Prostate gland (tissue), 2 donors: ENCODE results near the gene MICALL2. TPM values are rescaled to one million over a fixed set of nuclear protein-coding genes. Genes with fewer than 3 reads are reported as not detected.
"Not testable (repeated sequence)": the region's sequence is repeated elsewhere in the genome, so short reads cannot be mapped to it uniquely, and the experiment has no call there.

ENCODE experiments used
- DNase-seq: peaks from one replicate; pipeline ENCODE4 v3.0.0-alpha.2; 2019; ENCODE audit warnings: low spot score
- H3K27ac ChIP-seq, 2 donors: fragments of 200-600 bp; sonication (generic); 2 replicates each; pipeline ENCODE4 v1.5.1; 2017 to 2019
- H3K27me3 ChIP-seq: fragments of 200-600 bp; sonication (generic); replicated peaks from 2 replicates; pipeline ENCODE4 v1.5.1; 2019; ENCODE audit not compliant: insufficient read depth
- H3K36me3 ChIP-seq, 2 donors: fragments of 200-600 bp; sonication (generic); 1 replicate in 1 of 2; 2 replicates in 1 of 2; pipeline versions ENCODE4 v1.5.1 to v1.8.1; 2017 to 2019
- H3K4me1 ChIP-seq: fragments of 200-600 bp; sonication (generic); replicated peaks from 2 replicates; pipeline ENCODE4 v1.5.1; 2019
- H3K4me3 ChIP-seq, 2 donors: fragments of 200-600 bp; sonication (generic); 2 replicates each; pipeline ENCODE4 v1.5.1; 2017 to 2019
- H3K9me3 ChIP-seq: fragments of 200-600 bp; sonication (generic); 2 replicates; pipeline ENCODE4 v1.5.1; 2017
- CTCF ChIP-seq, 4 experiments: fragments of 200-600 bp in 2 of 4; fragments of 450-650 bp in 2 of 4; sonication (generic) in 2 of 4; IDR thresholded peaks; 1 replicate in 3 of 4; 2 replicates in 1 of 4; pipeline ENCODE4 v1.5.1; 2016 to 2019; ENCODE audit warnings: antibody characterized with exemption in 4 of 4, mild to moderate bottlenecking in 2 of 4, moderate library complexity in 2 of 4
- POLR2A ChIP-seq: fragments of 450-650 bp; IDR thresholded peaks from one replicate; pipeline ENCODE4 v1.6.1; 2016; ENCODE audit warnings: antibody characterized with exemption, mild to moderate bottlenecking
- POLR2AphosphoS5 ChIP-seq: sonication (generic); formaldehyde crosslinking; IDR thresholded peaks from one replicate; pipeline ENCODE4 v1.6.1; 2017; ENCODE audit warnings: antibody characterized with exemption
- WGBS: methylation state at CpG from one replicate; pipeline ENCODE4 v1.1.5; 2018; 5-methylcytosine and 5-hydroxymethylcytosine counted together
- intact Hi-C: fragments of 100-400 bp; cut with DNase I; formaldehyde crosslinking; loops from one replicate; pipeline ENCODE4 v1.14.2; 2022
- total RNA-seq, 2 donors: library from RNA; depleted of rRNA; stranded (reverse); fragments of >200 nt; gene quantifications; one replicate each; pipeline ENCODE4 v1.1.0, GENCODE V29; 2016

MICALL2 gene
- total RNA-seq, 2 donors from 2014 or later: 31.1 to 42.0 TPM

DNA sequence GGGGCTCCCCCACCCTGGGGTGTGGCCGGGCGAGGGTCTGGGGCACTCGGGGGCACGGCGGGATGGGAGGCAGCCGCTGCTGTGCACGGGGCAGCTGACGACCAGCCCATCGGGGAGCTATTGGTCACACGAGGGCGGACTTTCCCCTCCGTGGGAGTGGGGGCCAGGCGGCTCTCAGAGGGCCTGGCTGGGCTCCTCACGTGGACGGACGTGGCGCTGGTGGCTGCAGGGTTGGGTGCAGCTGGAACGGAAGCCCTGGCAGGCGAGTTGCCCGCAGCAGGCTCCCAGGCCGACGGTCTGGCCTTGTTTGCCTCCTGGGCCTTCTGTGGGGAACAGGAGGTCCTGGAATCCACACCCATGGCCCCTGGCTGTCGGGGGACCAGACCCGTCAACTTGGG is 14.3 kb downstream of the MICALL2 start:
- TF ChIP-seq CTCF (IDR thresholded peaks at IDR 0.05) (no peak), POLR2AphosphoS5 (no peak), POLR2A (no peak)
- DNase-seq: no peak

GRCh38 chr7:1444214-1444924 is 14.9 kb downstream of the MICALL2 start:
- no peaks in the 10 kb centered on the region for H3K9me3 ChIP-seq
- no peak for DNase-seq
- intact Hi-C loops: no loop called here
- no peak overlapping the region for H3K4me3 ChIP-seq
- no peaks in the 10 kb centered on the region for H3K36me3 ChIP-seq
- no peak for TF ChIP-seq CTCF (IDR thresholded peaks at IDR 0.05)
- TF ChIP-seq POLR2AphosphoS5: no peak
- TF ChIP-seq POLR2A: no peak
- H3K27me3 ChIP-seq: no peaks in the 10 kb centered on the region
- WGBS: 85% methylated on average over 27 of the region's 45 CpGs
- H3K4me1 ChIP-seq: no peaks in the 10 kb centered on the region
- no peak overlapping the region for H3K27ac ChIP-seq

More for the DNA sequence above, 14.3 kb downstream of the MICALL2 start:
- no peaks in the 10 kb centered on the region for H3K9me3 ChIP-seq
- intact Hi-C loops: no loop called here
- H3K4me1 ChIP-seq: no peaks in the 10 kb centered on the region
- no peaks in the 10 kb centered on the region for H3K36me3 ChIP-seq
- 70% methylated on average over 18 of the region's 24 CpGs for WGBS
- no peak overlapping the region for H3K4me3 ChIP-seq
- no peaks in the 10 kb centered on the region for H3K27me3 ChIP-seq
- no peak overlapping the region for H3K27ac ChIP-seq

DNA sequence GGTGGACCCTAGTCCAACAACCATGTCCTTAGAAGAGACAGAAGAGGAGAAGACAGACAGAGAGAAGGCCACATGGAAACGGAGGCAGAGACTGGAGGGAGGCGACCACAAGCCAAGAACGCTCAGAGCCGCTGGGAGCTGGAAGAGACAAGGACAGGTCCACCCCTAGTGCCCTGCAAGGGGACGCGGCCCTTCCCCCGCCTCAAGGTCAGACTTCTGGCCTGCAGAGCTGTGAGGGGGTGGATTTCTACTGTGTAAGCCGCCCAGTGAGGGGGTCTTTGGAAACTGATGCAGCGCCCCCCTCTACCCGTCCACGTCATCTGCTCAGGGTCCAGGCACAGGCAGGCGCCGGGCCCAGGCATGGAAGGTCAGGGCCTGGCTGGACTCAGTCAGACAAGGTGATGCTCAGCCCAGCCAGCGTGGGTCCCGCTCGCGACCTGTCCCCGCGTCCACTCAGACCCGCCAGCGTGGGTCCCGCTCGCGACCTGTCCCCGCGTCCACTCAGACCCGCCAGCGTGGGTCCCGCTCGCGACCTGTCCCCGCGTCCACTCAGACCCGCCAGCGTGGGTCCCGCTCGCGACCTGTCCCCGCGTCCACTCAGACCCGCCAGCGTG is 15.6 kb downstream of the MICALL2 start:
- H3K27me3 ChIP-seq, DNase-seq, H3K36me3 ChIP-seq, H3K27ac ChIP-seq, H3K9me3 ChIP-seq, intact Hi-C loops, H3K4me3 ChIP-seq, H3K4me1 ChIP-seq: not testable (repeated sequence)
- WGBS: 93% methylated on average over 24 of the region's 42 CpGs

- Histone ChIP-seq H3K4me3 (no peak overlapping the region), H3K27ac (no peak overlapping the region), H3K4me1 (no peaks in the 10 kb centered on the region), H3K9me3 (no peaks in the 10 kb centered on the region), H3K27me3 (no peaks in the 10 kb centered on the region), H3K36me3 (no peaks in the 10 kb centered on the region)
- 80% methylated on average over 14 of the region's 20 CpGs for WGBS
- no peak for DNase-seq
- TF ChIP-seq POLR2AphosphoS5: no peak
- no peak for TF ChIP-seq CTCF (IDR thresholded peaks at IDR 0.05)
- no peak for TF ChIP-seq POLR2A
- intact Hi-C loops: no loop called here
Measured at GRCh38 chr7:1442355-1443124, 16.7 kb downstream of the MICALL2 start.

GRCh38 chr7:1441615-1442354 is 17.5 kb downstream of the MICALL2 start:
- no peaks in the 10 kb centered on the region for H3K27me3 ChIP-seq
- intact Hi-C loops: no loop called here
- H3K27ac ChIP-seq: no peak overlapping the region
- H3K4me3 ChIP-seq: no peak overlapping the region
- no peaks in the 10 kb centered on the region for H3K4me1 ChIP-seq
- no peak for DNase-seq
- no peak for TF ChIP-seq POLR2A
- no peak for TF ChIP-seq CTCF (IDR thresholded peaks at IDR 0.05)
- no peak for TF ChIP-seq POLR2AphosphoS5
- no peaks in the 10 kb centered on the region for H3K36me3 ChIP-seq
- H3K9me3 ChIP-seq: no peaks in the 10 kb centered on the region
- WGBS: 92% methylated on average over 37 of the region's 41 CpGs
